Endothelial cell of umbilical vein (primary cell): Measurements from ENCODE around the gene PDLIM4. TPM values are rescaled to one million over a fixed set of nuclear protein-coding genes. Genes with fewer than 3 reads are reported as not detected.

Experiments used
- BruUV-seq: library from RNA; stranded (reverse); fragments of 400-500 nt; replicated peaks from 2 replicates; lab custom pipeline; 2021; lab: Mats Ljungman, UMichigan
- CTCF ChIA-PET: fragments of 300-600, 350-600 bp; sonication (Branson Sonifier 250); formaldehyde crosslinking; loops from one replicate; lab custom pipeline; 2021; ENCODE audit warnings: antibody characterized with exemption, inconsistent platforms; lab: Charles Lee
- POLR2A ChIA-PET: fragments of 300-600, 350-600 bp; sonication (Branson Sonifier 250); formaldehyde crosslinking; loops from one replicate; lab custom pipeline; 2021; ENCODE audit warnings: antibody characterized with exemption, inconsistent platforms; lab: Charles Lee
- DNase-seq: peaks from one replicate; pipeline ENCODE4 v3.0.0-alpha.2; 2011; ENCODE audit warnings: low read depth, low spot score
- FAIRE-seq: peaks from 2 replicates; lab custom pipeline; 2011; peaks lifted over from hg19 to GRCh38; lab: Jason Lieb, UNC
- H2AFZ ChIP-seq: 2 replicates; pipeline ENCODE4 v1.6.0; 2012; ENCODE audit warnings: low read depth, low read length, control low read depth, inconsistent platforms
- H3K27ac ChIP-seq: 2 replicates; pipeline ENCODE4 v1.5.1; 2011; ENCODE audit warnings: low read depth, mild to moderate bottlenecking, control low read depth, low read length, moderate library complexity; ENCODE audit not compliant: insufficient read depth
- H3K27me3 ChIP-seq, 2 experiments: 2 replicates each; pipeline versions ENCODE4 v1.6.0 to v1.6.1; 2011; ENCODE audit warnings: low read length in 2 of 2, mixed read lengths in 1 of 2; ENCODE audit not compliant: control insufficient read depth in 2 of 2, insufficient read depth in 2 of 2
- H3K36me3 ChIP-seq, 2 experiments: 2 replicates in 1 of 2; 3 replicates in 1 of 2; pipeline ENCODE4 v1.5.1; 2011; ENCODE audit warnings: low read length in 2 of 2, mild to moderate bottlenecking in 1 of 2, moderate library complexity in 1 of 2; ENCODE audit not compliant: control insufficient read depth in 2 of 2, insufficient read depth in 2 of 2; ENCODE audit errors: extremely low read depth in 1 of 2
- H3K4me1 ChIP-seq: 3 replicates; pipeline ENCODE4 v1.5.1; 2011; ENCODE audit warnings: mild to moderate bottlenecking, low read length; ENCODE audit not compliant: control insufficient read depth, insufficient read depth; ENCODE audit errors: extremely low read depth
- H3K4me2 ChIP-seq: 2 replicates; pipeline ENCODE4 v1.6.1; 2011; ENCODE audit warnings: low read length, control low read depth, mixed read lengths; ENCODE audit not compliant: insufficient read depth
- H3K4me3 ChIP-seq, 3 experiments: fragments of 200-600 bp in 1 of 3; sonication (generic), shearing (Covaris generic) in 1 of 3; replicated peaks in 1 of 3; 2 replicates each; pipeline ENCODE4 v1.5.1; 2011 to 2016; ENCODE audit warnings: control low read depth in 3 of 3, low read length in 3 of 3, mild to moderate bottlenecking in 2 of 3, inconsistent platforms in 1 of 3, low read depth in 1 of 3, moderate library complexity in 1 of 3; ENCODE audit not compliant: insufficient read depth in 1 of 3
- H3K79me2 ChIP-seq: 2 replicates; pipeline ENCODE4 v1.6.0; 2012; ENCODE audit warnings: low read length, inconsistent platforms; ENCODE audit not compliant: control insufficient read depth, insufficient read depth
- H3K9ac ChIP-seq: replicated peaks from 2 replicates; pipeline ENCODE3; 2011; ENCODE audit warnings: low read length, control low read depth; ENCODE audit not compliant: insufficient read depth; ENCODE audit errors: extremely low read depth
- H3K9me1 ChIP-seq: replicated peaks from 3 replicates; pipeline ENCODE4 v1.6.0; 2011; ENCODE audit warnings: mild to moderate bottlenecking, low read length; ENCODE audit not compliant: control insufficient read depth, insufficient read depth; ENCODE audit errors: extremely low read depth
- H3K9me3 ChIP-seq: replicated peaks from 2 replicates; pipeline ENCODE4 v1.5.1; 2012; ENCODE audit warnings: low read length, inconsistent platforms; ENCODE audit not compliant: control insufficient read depth, insufficient read depth
- H4K20me1 ChIP-seq: replicated peaks from 2 replicates; pipeline ENCODE3; 2011; ENCODE audit warnings: mild to moderate bottlenecking, low read length; ENCODE audit not compliant: control insufficient read depth, insufficient read depth; ENCODE audit errors: extremely low read depth
- JUN ChIP-seq: IDR thresholded peaks from 2 replicates; pipeline ENCODE4 v1.6.1; 2011; ENCODE audit warnings: borderline replicate concordance, low read depth; ENCODE audit not compliant: insufficient read length, insufficient read depth
- POLR2A ChIP-seq: IDR thresholded peaks from 2 replicates; pipeline ENCODE4 v1.6.1; 2012; ENCODE audit warnings: low read depth, mild to moderate bottlenecking, control low read depth, low read length
- dilution Hi-C: fragments of 300-500 bp; cut with MboI; formaldehyde crosslinking; loops from one replicate; pipeline ENCODE4 v1.15.0; 2019; ENCODE audit warnings: low sequenced_read_pairs; ENCODE audit not compliant: extremely low pct_ligation_motif_present
- intact Hi-C: fragments of 100-400 bp; cut with micrococcal nuclease; formaldehyde crosslinking; loops from one replicate; pipeline ENCODE4 v1.10.0; 2022
- polyA plus RNA-seq, 4 experiments: library from polyadenylated mRNA; depleted of rRNA in 3 of 4; stranded (reverse) in 3 of 4; unstranded in 1 of 4; fragments of >200 nt; gene quantifications; 2 replicates each; pipeline versions ENCODE4 v1.2.1 to v1.2.3, GENCODE V29; 2011 to 2012; ENCODE audit warnings: missing spikeins in 1 of 4
- total RNA-seq: library from RNA; stranded (reverse); gene quantifications from 2 replicates; pipeline ENCODE4 v1.2.3, GENCODE V29; 2021
- TF ChIP-seq, protein P1 (sequence below), 2 donors: IDR thresholded peaks; 1 replicate in 1 of 2; 2 replicates in 1 of 2; pipeline ENCODE4 v1.5.1; 2011; ENCODE audit warnings: low read length in 2 of 2, mild to moderate bottlenecking in 2 of 2, moderate library complexity in 2 of 2, control low read depth in 1 of 2, inconsistent platforms in 1 of 2, low read depth in 1 of 2; ENCODE audit not compliant: insufficient read depth in 1 of 2; ENCODE audit errors: extremely low read depth in 1 of 2
- TF ChIP-seq, protein P2 (sequence below): IDR thresholded peaks from 2 replicates; pipeline ENCODE4 v1.6.1; 2011; ENCODE audit not compliant: insufficient read depth, insufficient read length

PDLIM4 gene
- total and polyA plus RNA-seq, 2 donors (not counting 3 experiments of a cell fraction or from before 2014, with no cell fraction given): 65.7 to 112 TPM

DNA sequence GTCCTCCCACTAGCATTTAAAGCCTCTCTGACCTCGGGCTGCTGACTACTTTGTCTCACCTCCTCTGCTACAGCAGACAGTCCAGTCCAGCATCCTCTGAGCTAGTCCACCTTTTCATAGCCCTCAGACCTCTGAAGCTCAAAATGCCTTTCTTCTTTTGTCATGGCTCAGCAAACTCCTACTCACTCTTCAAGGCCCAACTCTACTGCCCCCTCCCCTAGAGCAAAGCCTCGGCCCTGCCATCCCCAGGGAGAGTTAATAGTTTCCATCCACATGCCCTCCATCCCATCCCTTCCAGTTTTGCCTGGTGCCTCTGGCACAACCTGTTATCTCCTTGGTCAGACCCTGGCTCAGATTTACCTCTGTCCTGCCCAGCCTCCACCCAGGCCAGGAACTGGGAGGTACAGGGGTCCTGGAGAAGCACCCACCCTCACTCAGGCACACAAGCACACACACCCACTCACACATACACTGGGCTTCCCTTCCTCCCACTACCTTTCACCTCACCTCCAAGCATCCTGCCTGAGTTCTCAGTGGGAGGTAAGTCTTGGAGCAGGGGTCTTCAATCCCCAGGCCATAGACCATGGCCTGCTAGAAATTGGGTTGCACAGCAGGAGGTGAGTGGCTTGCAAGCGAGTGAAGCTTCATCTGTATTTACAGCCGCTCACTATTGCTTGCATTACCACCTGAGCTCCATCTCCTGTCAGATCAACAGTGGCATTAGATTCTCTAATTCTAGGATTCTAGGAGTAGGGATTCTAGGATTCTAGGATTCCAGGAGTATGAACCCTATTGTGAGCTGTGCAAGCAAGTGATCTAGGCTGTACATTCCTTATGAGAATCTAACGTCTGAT, 18.1 kb downstream of the PDLIM4 start:
- no peaks in the 10 kb centered on the region for H3K79me2 ChIP-seq
- no peak overlapping the region for H2AFZ ChIP-seq
- H3K9me3 ChIP-seq: no peaks in the 10 kb centered on the region
- TF ChIP-seq JUN (no peak), POLR2A (no peak)
- TF ChIP-seq, protein P1, sequence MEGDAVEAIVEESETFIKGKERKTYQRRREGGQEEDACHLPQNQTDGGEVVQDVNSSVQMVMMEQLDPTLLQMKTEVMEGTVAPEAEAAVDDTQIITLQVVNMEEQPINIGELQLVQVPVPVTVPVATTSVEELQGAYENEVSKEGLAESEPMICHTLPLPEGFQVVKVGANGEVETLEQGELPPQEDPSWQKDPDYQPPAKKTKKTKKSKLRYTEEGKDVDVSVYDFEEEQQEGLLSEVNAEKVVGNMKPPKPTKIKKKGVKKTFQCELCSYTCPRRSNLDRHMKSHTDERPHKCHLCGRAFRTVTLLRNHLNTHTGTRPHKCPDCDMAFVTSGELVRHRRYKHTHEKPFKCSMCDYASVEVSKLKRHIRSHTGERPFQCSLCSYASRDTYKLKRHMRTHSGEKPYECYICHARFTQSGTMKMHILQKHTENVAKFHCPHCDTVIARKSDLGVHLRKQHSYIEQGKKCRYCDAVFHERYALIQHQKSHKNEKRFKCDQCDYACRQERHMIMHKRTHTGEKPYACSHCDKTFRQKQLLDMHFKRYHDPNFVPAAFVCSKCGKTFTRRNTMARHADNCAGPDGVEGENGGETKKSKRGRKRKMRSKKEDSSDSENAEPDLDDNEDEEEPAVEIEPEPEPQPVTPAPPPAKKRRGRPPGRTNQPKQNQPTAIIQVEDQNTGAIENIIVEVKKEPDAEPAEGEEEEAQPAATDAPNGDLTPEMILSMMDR (IDR thresholded peaks at IDR 0.05; ENCODE audit: extremely low read depth in 1 of 2, insufficient read depth in 1 of 2, low read depth in 1 of 2, low read length in 2 of 2): no peak
- TF ChIP-seq, protein P2, sequence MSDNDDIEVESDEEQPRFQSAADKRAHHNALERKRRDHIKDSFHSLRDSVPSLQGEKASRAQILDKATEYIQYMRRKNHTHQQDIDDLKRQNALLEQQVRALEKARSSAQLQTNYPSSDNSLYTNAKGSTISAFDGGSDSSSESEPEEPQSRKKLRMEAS: no peak
- H3K4me2 ChIP-seq: no peak overlapping the region
- no peak overlapping the region for H3K4me3 ChIP-seq
- no peak overlapping the region for H3K27ac ChIP-seq
- FAIRE-seq: no peak
- intact Hi-C loops (no loop called here), dilution Hi-C loops (no loop called here)
- H3K9ac ChIP-seq: no peak overlapping the region
- no peaks in the 10 kb centered on the region for H3K4me1 ChIP-seq
- H4K20me1 ChIP-seq: no peaks in the 10 kb centered on the region
- no peak for DNase-seq
- no TSS peak for BruUV-seq
- ChIA-PET CTCF (interaction anchor here (0.8 to 4.3 kb wide), 3 partner anchors 11 to 37 kb away, joined by 5 to 23 read pairs (median 5); partner anchors contain the start of gene SLC22A4), POLR2A (no interaction called here)
- H3K36me3 ChIP-seq: peaks cover 0 to 12% of the 10 kb centered on the region in 2 experiments
- no peaks in the 10 kb centered on the region for H3K9me1 ChIP-seq
- H3K27me3 ChIP-seq: no peaks in the 10 kb centered on the region
